NOMO-1 (cell line): Measurements from ENCODE around the gene CHTF18.

ENCODE experiments used
- DNase-seq, 2 experiments: peaks; one replicate each; lab custom pipeline; 2025; ENCODE audit not compliant: unreplicated experiment in 2 of 2; lab: John Stamatoyannopoulos, UW

The CHTF18 gene

GRCh38 chr16:842711-843560 lies 54.5 kb downstream of the CHTF18 start:
- DNase-seq: no peak

GRCh38 chr16:843771-844170 lies 55.4 kb downstream of the CHTF18 start:
- DNase-seq: no peak

- no peak for DNase-seq
Observed at GRCh38 chr16:844638-845350, 56.4 kb downstream of the CHTF18 start.

- DNase-seq: no peak
Observed at GRCh38 chr16:845351-845745, 56.9 kb downstream of the CHTF18 start.

GRCh38 chr16:847151-847550 lies 58.7 kb downstream of the CHTF18 start:
- DNase-seq: no peak
